Amygdala (tissue), 56 donors: ENCODE results near the gene PRKACG.
A peak's percentile ranks its signal among the peaks of the same experiment; 100 is the strongest.
"Not testable (repeated sequence)": the region's sequence is repeated elsewhere in the genome, so short reads cannot be mapped to it uniquely, and the experiment has no call there.

Experiments
- DNase-seq, 56 donors: peaks; one replicate each; lab custom pipeline; 2025; lab: John Stamatoyannopoulos, UW

PRKACG gene

GRCh38 chr9:69027355-69028097, 13.6 kb upstream of the PRKACG start:
- peak in 8 of 56 donors; percentile 4 to 50 (median 22) for DNase-seq

DNA sequence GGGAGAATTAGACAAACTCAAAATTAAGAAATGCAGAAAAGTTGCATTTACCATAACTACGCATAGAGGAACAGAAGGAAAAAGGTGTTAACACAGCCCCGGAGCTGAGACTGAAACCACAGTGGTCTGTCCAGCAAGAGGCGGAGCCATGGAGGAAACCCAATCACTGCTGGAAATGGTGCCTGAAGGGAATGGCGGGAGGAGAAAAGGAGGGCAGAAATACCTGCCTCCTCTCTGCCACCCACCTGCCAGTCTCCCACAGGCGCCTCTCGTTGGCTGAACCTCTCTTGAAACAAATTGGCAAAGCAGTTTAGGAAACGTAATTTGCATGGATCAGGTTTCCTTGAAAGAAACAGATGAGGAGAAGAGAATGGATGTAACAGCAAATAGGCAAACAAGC, 9.7 kb upstream of the PRKACG start:
- DNase-seq = no peak

- no peak for DNase-seq
These were observed 6.6 kb upstream of the PRKACG start for GRCh38 chr9:69020301-69021145.

- DNase-seq = no peak
These were observed 5.9 kb upstream of the PRKACG start for GRCh38 chr9:69019808-69020207.

- no peak for DNase-seq
These were observed 4.8 kb upstream of the PRKACG start for GRCh38 chr9:69018737-69019136.

DNA sequence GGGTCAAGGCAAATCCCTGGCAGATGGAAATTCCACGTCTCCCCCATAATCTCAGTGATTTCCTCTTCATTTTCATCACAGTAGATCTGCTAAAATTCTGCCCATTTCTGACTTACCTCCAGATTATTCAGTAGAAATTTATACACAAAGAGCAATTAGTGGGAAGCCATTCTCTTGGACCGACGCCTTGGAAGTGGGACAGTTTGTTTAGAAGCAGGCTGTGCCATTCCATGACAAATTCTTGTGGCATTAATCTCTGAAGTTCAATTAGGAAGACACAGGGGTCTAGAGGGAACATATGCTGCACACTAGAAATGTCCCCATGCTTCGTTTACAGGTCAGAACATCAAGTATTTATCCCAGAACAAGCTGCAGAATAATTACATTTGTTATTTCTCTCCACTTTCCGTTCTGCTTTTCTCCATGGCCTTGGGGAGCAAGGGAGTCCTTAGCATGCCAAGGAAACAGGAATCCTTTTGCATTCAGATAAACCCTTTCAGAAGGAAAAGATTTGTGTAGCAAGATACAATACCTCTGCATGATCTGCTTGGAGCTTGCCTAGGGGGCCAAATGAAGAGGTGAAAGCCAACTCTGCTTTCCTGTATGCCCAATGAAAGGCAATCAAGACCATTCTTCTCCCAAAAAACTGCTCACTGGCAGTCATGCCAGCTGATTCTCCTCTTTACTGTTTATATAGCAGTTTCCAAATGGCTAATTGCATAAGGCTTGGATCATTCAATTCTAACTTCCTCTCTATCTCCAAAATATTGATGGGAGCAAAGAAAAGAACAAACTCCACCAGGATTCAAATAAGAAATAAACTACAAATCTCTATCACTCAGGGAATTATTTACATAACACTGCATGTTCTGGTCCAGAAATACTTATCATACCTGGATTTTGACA, 2.5 kb upstream of the PRKACG start:
- DNase-seq = no peak

- DNase-seq = no peak
These were observed 558 bp downstream of the PRKACG start for GRCh38 chr9:69013382-69013727.

DNA sequence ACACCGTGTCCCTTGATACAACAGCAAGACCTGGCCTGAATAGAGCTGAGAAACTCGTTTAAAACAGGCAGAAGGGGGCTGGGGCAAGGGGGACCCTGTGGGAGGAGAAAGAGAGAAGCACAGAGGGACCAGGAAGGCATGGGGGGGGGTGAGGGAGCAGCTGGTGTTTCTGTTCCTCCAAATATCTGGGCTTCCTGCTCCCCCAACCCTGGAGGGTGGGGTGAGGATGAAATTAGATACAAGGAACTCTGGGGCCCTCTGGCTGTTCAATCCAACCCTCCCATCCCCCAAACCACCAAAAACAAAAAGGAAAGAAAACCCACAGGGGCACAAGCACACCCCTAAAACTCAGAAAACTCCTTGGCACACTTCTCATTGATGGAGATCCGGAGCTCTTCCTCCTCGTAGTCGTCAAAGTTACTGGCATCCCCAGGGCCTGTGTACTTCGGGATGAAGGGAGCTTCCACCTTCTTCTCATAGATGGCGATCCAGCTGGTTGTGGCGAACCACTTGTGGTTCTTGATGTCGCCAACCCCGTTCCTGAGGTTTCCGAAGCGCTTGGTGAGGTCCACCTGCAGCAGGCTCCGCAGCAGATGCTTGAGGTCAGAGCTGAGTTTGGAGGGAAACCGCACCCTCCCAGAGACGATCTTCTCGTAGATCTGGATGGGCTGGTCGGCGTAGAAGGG, 1.1 kb downstream of the PRKACG start:
- peak in 5 of 56 donors; percentile 3 to 7 (median 6) for DNase-seq

GRCh38 chr9:69009708-69010107, 4.2 kb downstream of the PRKACG start:
- DNase-seq = no peak

- no peak for DNase-seq
These were observed 9.1 kb downstream of the PRKACG start for GRCh38 chr9:69004836-69005235.

DNA sequence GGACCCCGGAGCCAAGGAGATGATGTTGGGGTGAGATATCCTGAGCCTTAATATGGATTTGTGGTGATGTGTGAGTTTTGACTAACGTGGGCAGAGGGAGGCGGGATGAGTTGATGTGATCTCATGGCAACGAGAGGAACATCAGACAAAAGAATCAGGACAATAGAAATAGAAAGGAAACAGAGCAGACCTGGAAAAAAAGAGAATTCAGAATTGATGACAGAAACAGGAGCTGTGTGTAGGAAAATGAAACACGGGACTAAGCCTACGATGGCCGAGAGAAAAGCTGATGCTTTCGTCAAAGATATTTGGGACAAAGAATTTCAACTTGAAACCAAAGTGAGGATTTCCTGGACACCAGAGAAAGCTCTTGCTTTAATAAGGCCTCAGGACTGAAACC, 10.9 kb downstream of the PRKACG start:
- DNase-seq = no peak

- DNase-seq = no peak
These were observed 12.0 kb downstream of the PRKACG start for GRCh38 chr9:69001921-69002320.

DNA sequence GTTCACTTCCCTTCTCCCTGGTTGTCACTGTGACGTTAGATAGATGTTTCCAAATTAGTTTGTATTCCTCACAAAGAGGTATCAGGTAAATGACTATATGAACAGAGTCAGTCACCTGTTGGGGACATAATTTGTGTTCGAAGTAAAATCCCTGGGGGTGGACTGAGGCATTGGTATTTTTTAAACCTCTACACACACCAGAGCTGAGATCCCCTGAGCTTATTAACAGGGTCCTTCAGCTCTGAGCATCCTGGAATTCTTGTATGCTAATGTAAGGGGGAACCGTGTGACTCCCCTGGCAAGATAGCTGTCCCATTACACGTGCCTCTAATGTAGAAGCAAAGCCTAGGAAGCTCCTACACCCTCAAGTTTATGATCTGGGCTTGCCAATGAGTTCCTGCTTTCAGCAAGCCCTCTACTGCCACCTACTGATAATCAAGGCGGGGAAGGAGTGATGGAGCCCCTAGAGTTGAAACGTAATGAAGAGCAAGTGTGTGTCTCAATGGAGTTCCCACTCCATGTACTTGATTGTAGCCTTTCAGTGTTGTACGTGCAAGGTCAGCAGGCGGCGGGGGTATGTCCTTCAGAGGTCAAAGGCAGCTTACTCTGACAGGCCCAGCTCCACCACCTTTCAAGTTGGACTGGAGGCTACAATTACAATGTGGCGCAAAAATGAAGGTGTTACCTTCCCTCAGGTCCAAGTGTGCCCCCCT, 14.4 kb downstream of the PRKACG start:
- peak in 41 of 56 donors; percentile 3 to 83 (median 39) for DNase-seq

DNA sequence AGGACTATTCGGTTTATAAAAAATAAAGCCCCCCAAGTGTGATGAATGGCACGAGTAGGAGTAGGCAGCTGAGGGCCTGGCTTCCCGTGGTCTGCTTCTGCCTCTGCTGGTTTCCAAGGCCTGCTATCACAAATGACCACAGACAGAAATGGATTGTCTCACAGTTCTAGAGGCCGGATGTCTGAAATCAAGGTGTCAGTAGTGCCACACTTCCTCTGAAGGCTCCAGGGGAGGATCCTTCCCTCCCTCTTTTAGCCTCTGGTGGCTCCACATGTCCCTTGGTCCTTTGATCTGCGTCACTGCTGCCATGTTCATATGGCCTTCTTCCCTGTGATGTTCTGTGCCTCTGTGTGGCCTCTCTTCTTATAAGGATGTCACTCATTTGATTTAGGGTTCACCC, 15.1 kb downstream of the PRKACG start:
- no peak for DNase-seq

DNA sequence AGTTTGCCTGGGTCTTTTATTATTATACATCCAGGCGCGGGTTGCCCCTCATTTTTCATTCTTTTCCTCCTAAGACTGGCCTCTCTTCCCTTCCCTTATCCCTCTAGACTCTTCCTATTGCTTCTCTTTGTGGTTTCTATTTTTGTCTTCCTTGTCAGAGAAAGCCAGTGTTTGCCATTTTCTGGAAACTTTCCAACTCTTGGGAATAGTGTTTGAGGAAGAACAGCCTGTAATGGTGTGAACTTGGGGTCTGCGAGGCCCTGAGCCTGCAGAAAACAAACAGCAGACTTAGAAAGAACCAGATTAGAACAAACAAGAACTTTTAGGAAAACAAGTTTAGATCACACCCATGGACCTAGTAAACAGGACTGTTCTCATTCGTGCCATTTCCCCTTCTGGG, 15.5 kb downstream of the PRKACG start:
- no peak for DNase-seq

DNA sequence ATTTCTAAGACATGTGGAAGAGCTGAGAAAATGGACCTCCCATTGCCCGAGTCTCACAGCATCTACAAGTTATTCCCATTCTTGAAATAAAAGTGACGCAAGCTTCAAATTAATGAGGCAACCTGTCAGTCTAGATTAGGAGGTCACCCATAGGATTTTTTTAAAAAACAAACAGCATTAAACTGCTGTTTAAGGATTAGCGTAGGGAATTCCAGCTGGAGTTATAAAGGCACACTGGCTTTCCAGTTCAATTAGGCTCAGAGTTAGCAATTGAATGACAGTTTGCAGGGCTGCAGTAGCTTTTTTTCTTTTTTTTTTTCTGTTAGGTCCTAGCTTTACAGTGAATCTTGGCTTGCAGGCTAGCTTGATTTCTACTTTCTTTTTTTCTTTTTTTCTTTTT, 16.2 kb downstream of the PRKACG start:
- no peak for DNase-seq

DNA sequence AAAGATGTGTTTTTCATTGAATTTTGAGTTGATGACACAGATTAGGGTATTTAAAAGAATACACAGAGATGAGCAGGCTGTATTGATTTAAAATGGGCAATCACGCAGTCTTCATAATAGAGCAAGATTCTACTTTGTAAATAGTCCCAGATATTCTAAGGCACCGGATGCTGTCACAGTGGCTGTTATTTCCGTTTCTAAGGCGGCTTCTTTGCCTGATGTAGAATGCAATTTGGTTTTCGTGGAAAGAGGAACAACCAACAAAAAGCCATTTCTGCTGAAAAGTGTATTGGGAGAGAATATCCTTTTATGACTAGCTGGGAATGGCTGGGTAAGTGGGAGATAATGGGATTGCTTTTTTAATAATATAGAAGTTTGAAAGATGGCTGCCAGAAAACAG, 17.5 kb downstream of the PRKACG start:
- no peak for DNase-seq

DNA sequence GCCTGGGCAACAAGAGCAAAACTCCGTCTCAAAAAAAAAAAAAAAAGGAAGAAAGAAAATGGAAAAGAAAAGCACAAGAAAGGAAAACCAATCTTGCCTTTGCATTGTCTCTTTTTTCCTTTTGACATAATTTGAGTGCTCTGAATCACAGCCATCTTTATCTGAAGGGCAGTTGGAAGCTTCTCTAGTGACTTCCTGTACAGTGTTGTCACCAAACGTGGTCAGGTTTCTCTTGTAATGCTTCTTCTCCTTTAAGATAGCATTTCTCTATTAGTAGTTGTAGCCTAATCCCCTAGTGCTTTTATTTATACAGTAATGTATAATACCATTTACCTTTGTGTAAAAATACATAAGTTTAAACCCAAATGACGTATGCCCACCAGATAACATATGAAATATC, 18.1 kb downstream of the PRKACG start:
- DNase-seq = no peak

DNA sequence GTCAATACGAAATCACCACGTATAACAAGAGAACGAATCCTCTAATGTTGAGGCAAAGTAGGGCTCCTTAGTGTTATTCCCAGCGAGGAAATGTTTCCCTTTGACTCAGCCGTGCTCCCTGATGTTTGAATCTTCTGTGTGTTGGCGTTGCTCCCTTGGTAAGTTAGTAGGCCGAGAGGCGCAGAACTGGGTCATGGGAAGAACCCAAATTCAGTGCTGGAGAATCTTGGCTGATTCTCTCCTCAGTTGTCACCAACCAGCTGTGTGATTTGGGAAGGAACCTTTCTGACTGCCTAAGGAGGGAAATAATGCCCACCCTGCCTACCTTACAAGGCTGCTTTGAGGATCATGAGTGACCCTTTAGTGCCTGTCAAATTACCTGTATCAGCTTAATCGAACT, 22.5 kb downstream of the PRKACG start:
- DNase-seq = no peak

DNA sequence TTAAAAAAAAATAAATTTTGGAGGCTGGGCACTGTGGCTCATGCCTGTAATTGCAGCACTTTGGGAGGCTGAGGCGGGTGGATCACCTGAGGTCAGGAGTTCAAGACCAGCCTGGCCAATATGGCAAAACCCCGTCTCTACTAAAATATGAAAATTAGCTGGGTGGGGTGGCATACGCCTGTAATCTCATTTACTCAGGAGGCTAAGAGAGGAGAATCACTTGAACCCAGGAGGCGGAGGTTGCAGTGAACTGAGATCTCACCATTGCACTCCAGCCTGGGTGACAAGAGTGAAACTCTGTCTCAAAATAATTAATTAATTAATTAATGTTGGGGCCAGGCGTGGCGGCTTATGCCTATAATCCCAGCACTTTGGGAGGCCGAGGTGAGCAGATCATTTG, 27.0 kb downstream of the PRKACG start:
- not testable (repeated sequence) for DNase-seq
